Ovary (tissue), 9 donors: ENCODE results near the gene STEAP4. TPM values are rescaled to one million over a fixed set of nuclear protein-coding genes. Genes with fewer than 3 reads are reported as not detected.

Experiments used
- DNase-seq, 5 donors: peaks; one replicate each; pipeline ENCODE4 v3.0.0-alpha.2; 2019 to 2020
- H3K27ac ChIP-seq, 2 donors: fragments of 200-600 bp; one replicate each; pipeline versions ENCODE4 v1.5.1 to v1.8.0; 2019 to 2022
- H3K27me3 ChIP-seq: fragments of 200-600 bp; one replicate; pipeline ENCODE4 v1.8.0; 2022
- H3K36me3 ChIP-seq: fragments of 200-600 bp; sonication (generic); one replicate; pipeline ENCODE4 v1.5.1; 2019
- H3K4me1 ChIP-seq: one replicate; pipeline ENCODE4 v1.8.1; 2013; ENCODE audit warnings: mild to moderate bottlenecking, moderate library complexity; ENCODE audit not compliant: insufficient read depth
- H3K4me3 ChIP-seq: fragments of 200-600 bp; sonication (generic); one replicate; pipeline ENCODE4 v1.5.1; 2017
- H3K9me3 ChIP-seq, 2 donors: fragments of 200-600 bp in 1 of 2; sonication (generic) in 1 of 2; one replicate each; pipeline versions ENCODE4 v1.5.1 to v1.8.1; 2013 to 2019; ENCODE audit warnings: mild to moderate bottlenecking in 1 of 2, moderate library complexity in 1 of 2
- CTCF ChIP-seq, 3 donors: fragments of 450-650 bp in 2 of 3; fragments of 200-600 bp in 1 of 3; IDR thresholded peaks; one replicate each; pipeline versions ENCODE4 v1.5.1 to v1.8.0; 2016 to 2022; ENCODE audit warnings: antibody characterized with exemption in 3 of 3, mild to moderate bottlenecking in 1 of 3
- EP300 ChIP-seq: sonication (generic); formaldehyde crosslinking; IDR thresholded peaks from one replicate; pipeline ENCODE4 v1.6.1; 2017; ENCODE audit warnings: antibody characterized with exemption
- POLR2A ChIP-seq: fragments of 450-650 bp; IDR thresholded peaks from one replicate; pipeline ENCODE4 v1.6.1; 2017; ENCODE audit warnings: antibody characterized with exemption, mild to moderate bottlenecking, moderate library complexity
- WGBS, 3 donors: extraction: QIAGEN DNeasy Blood & Tissue Kit in 1 of 3; methylation state at CpG; one replicate each; pipeline versions ENCODE4 v1.1.5 to v1.1.7; 2013 to 2017; 5-methylcytosine and 5-hydroxymethylcytosine counted together
- intact Hi-C, 4 donors: fragments of 100-400 bp; cut with DNase I; formaldehyde crosslinking; loops; one replicate each; pipeline versions ENCODE4 v1.11.0 to v1.15.1; 2022 to 2023
- polyA plus RNA-seq, 2 donors: library from polyadenylated mRNA; stranded (reverse); fragments of 200-250 nt in 1 of 2; fragments of 350-450 nt in 1 of 2; fragmentation: Illumina TruSeq in 1 of 2; extraction: RNeasy Lipid Tissue Mini Kit (QIAGEN cat#74804) in 1 of 2; gene quantifications; one replicate each; pipeline ENCODE4 v1.2.3, GENCODE V29; 2013 to 2014
- total RNA-seq, 7 donors: library from RNA; depleted of rRNA in 2 of 7; stranded (reverse); fragments of >200 nt in 2 of 7; fragmentation: NEBNext Ultra II Directional in 3 of 7; extraction: Animal tissue kit (Norgen Biotek cat#: 25700) in 3 of 7; gene quantifications; one replicate each; pipeline versions ENCODE4 v1.1.0 to v1.2.4, GENCODE V29; 2016 to 2023
- donor health status: DM: no; HTN: no; CAD: no; lungs with moderate emphysema.
- donor health status: DM: no; HTN: no; CAD: no.
- donor health status: Bipolar disorder and iron deficiency.
- donor health status: DM: yes; HTN: yes; CAD: no.
- donor health status: DM: no; HTN: no; CAD: no.
- donor health status: DM: yes; HTN: yes; CAD: no.

Gene STEAP4
- total and polyA plus RNA-seq, 9 donors = 1.4 to 76.0 (median 8.1) TPM

GRCh38 chr7:88226201-88226600, 80.5 kb downstream of the STEAP4 start:
- no peak for TF ChIP-seq CTCF (IDR thresholded peaks at IDR 0.05)
- intact Hi-C loops = no loop called here
- Histone ChIP-seq H3K4me3 (no peak overlapping the region), H3K27ac (no peak overlapping the region), H3K36me3 (no peaks in the 10 kb centered on the region), H3K4me1 (no peaks in the 10 kb centered on the region), H3K9me3 (peaks cover 0 to 3% of the 10 kb centered on the region in 2 donors), H3K27me3 (no peaks in the 10 kb centered on the region)
- 85 to 94% (median 90%) methylated on average over 4 of the region's 4 CpGs for WGBS, 3 donors
- DNase-seq = no peak

- Histone ChIP-seq H3K27ac (no peak overlapping the region), H3K36me3 (no peaks in the 10 kb centered on the region), H3K4me1 (no peaks in the 10 kb centered on the region), H3K9me3 (peaks cover 0 to 3% of the 10 kb centered on the region in 2 donors), H3K4me3 (no peak overlapping the region), H3K27me3 (no peaks in the 10 kb centered on the region)
- DNase-seq = no peak
- TF ChIP-seq CTCF (IDR thresholded peaks at IDR 0.05) (no peak), POLR2A (no peak), EP300 (no peak)
- intact Hi-C loops = no loop called here
- WGBS, 3 donors = 60 to 67% (median 66%) methylated on average over 2 of the region's 2 CpGs
These were observed 82.0 kb downstream of the STEAP4 start for GRCh38 chr7:88224601-88225275.

GRCh38 chr7:88223265-88223664, 83.4 kb downstream of the STEAP4 start:
- no peak for DNase-seq
- no peak overlapping the region for H3K4me3 ChIP-seq
- TF ChIP-seq EP300 = no peak
- TF ChIP-seq CTCF (IDR thresholded peaks at IDR 0.05) = no peak
- no peak for TF ChIP-seq POLR2A
- H3K36me3 ChIP-seq = no peaks in the 10 kb centered on the region
- 95 to 100% (median 97%) methylated on average over 2 of the region's 2 CpGs for WGBS, 3 donors
- intact Hi-C loops = no loop called here
- H3K9me3 ChIP-seq = no peaks in the 10 kb centered on the region
- H3K27ac ChIP-seq = no peak overlapping the region
- H3K27me3 ChIP-seq = no peaks in the 10 kb centered on the region
- peaks cover 3% of the 10 kb centered on the region for H3K4me1 ChIP-seq

Other genes starting within 250 kb of the STEAP4 start
- 100 to 1,000 TPM in 2 of 7 donors, 10 to 100 TPM in 5; 45.4 to 104 (median 82.4) TPM for gene SRI, start 86.9 kb downstream of the STEAP4 start, total RNA-seq
- gene SRI, start 86.9 kb downstream of the STEAP4 start, polyA plus RNA-seq = 100 to 1,000 TPM in 1 of 2 donors, 10 to 100 TPM in 1; 65.8 to 151 TPM